ENCODE results near the gene PDE3A.
"Not testable (repeated sequence)": the region's sequence is repeated elsewhere in the genome, so short reads cannot be mapped to it uniquely, and the experiment has no call there.

PDE3A gene

GRCh38 chr12:20375560-20375959 lies 7.2 kb downstream of the PDE3A start:
- DNase-seq = no peak

- DNase-seq = no peak
Observed at GRCh38 chr12:20376984-20377383, 8.6 kb downstream of the PDE3A start.

DNA sequence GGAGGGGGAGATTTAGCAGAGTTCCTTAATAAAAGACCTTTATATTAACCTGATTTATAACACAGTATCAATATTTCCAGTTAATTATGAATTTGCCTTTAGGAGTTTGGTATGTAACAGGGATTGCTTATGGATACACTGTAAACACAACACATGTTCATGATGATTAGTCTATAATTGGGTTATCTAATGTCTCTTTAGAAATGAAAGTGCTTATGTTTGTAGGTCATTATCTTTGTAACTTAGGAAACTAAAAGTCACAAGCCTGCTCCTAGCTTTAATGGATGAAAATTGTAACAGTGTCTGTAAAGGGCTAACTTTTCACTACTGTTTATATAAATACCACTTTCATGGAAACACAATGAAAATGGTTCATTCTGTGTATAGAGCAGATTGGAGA lies 9.4 kb downstream of the PDE3A start:
- no peak for DNase-seq

GRCh38 chr12:20382117-20382516 lies 13.8 kb downstream of the PDE3A start:
- DNase-seq = no peak

DNA sequence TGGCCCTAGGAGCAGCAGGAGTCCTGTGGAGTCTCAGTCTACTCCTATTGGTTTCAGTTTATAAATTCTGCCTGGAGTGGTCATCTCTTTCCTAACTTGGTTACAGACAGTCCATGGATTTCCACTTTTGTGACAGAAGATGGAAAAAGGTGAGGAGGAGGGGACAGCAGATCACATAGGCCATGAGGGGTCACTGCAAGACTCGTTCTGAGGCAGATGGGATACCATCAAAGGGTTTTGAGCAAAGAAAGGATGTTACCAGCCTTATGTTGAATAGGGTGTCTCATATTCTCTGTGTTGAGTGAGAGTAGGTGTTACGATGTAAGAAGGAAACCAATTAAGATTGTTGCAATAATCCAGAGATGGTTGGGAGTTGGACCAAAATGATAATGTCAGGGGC lies 15.3 kb downstream of the PDE3A start:
- DNase-seq = no peak

- DNase-seq = not testable (repeated sequence)
Observed at GRCh38 chr12:20384836-20385235, 16.5 kb downstream of the PDE3A start.

- DNase-seq = no peak
Observed at GRCh38 chr12:20390846-20391245, 22.5 kb downstream of the PDE3A start.

DNA sequence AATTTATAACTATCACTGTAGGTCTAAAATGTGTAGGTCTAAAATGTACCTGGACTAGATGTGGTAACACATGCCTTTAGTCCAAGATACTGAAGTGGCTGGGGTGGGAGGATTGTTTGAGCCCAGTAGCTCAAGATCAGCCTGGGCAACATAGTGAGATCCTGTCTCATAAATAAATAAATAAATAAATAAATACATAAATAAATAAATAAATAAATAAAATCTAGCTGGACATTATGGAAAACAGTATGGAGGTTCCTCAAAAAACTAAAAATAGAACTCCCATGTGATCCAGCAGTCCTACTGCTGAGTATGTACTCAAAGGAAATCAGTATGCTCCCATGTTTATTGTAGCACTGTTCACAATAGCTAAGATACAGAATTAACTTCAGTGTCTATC lies 24.0 kb downstream of the PDE3A start:
- no peak for DNase-seq

GRCh38 chr12:20393707-20394106 lies 25.4 kb downstream of the PDE3A start:
- no peak for DNase-seq

- DNase-seq = no peak
Observed at GRCh38 chr12:20395791-20396550, 27.6 kb downstream of the PDE3A start.

GRCh38 chr12:20398686-20399085 lies 30.3 kb downstream of the PDE3A start:
- DNase-seq = no peak

- DNase-seq = no peak
Observed at GRCh38 chr12:20400003-20400402, 31.7 kb downstream of the PDE3A start.

- DNase-seq = no peak
Observed at GRCh38 chr12:20403230-20403629, 34.9 kb downstream of the PDE3A start.

- DNase-seq = no peak
Observed at GRCh38 chr12:20404576-20405346, 36.4 kb downstream of the PDE3A start.

- no peak for DNase-seq
Observed at GRCh38 chr12:20409607-20410377, 41.5 kb downstream of the PDE3A start.

DNA sequence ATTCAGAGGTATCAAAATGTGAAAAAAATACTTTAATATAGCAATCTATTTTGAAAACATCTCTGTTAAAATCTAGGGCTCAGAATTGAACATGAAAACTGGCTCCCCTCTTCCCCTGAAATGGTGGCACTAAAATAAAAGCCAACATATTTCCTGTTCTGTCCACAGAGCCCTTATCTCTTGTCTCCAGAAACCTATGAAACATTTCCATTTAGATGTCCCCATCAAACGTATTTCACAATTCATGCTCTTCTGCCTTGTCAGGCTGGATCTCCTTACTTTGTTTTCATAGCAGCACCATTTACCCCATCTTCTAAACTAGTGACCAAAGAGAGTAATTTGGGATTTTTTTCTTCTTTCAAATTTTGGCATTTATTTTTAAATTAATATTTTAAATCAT lies 42.4 kb downstream of the PDE3A start:
- no peak for DNase-seq

DNA sequence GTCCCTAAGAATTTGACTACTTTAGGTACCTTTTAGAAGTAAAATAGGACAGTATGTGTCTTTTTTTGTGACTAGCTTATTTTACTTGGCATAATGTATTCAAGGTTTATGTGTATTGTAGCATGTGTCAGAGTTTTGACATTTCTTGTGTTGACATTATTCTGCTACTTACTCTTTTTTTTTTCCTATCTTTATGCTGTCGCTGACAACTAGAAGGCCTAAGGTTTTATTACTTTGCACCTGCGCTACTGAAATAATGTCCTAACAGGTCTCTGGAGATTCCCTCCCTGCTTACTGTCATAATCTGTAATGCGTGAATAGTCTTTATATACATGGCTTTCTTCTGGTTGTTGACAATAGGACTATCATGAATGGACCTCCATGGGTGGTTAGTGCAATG lies 43.0 kb downstream of the PDE3A start:
- no peak for DNase-seq

DNA sequence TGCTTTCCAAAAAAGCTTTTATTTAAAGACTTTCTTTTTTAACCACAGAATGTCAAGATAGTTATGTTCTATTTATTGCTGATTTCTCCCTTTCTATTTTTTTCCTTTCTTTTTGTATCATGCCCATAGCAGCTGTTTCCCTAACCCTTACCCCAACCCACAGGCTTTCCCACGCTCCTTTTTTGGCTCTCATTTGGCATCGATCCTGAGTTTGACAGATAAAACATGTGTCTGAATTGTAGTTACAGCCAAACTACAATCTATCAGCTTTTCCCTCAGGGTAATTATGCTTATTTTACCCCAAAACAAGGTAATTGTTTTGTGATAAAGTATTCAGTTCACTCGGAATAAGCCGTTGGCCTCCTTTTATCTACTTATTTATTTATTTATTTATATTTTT lies 46.7 kb downstream of the PDE3A start:
- DNase-seq = no peak

DNA sequence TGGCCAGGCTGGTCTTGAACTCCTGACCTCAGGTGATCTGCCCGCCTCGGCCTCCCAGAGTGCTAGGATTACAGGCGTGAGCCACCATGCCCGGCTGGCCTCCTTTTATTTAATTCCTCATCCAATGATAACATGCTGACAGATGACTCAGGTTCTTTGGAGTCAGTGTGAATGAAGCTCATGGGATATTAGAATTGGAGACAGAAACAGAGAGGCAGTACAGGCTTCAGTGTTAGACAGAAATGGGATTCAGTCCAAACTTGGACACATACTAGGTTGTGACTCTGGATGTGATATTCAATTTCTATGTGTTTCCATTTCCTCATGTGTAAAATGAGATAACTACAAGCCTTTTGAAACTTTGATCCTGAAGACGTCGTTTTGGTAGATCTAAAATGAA lies 47.3 kb downstream of the PDE3A start:
- no peak for DNase-seq

GRCh38 chr12:20420557-20420956 lies 52.2 kb downstream of the PDE3A start:
- DNase-seq = no peak

GRCh38 chr12:20421421-20421820 lies 53.1 kb downstream of the PDE3A start:
- DNase-seq = no peak

DNA sequence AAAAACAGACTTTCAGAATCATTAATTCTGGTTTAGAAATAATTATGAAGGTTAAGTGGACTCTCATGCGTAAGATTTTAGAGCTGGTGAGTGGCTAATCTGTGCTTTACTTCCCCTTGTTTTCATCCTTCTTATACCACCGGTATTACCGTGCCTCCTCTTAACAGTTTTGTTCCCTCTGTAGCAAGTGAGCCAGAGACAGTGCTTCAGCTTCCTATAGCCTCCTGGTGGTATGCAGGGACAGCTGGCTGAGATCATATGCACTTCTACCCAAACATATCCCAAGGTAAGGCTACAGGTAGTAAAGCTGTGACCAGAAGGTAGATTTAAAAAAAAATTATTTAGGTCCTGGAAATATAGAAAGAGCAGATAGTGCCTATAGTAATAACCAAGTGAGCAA lies 55.2 kb downstream of the PDE3A start:
- no peak for DNase-seq

- DNase-seq = no peak
Observed at GRCh38 chr12:20424841-20425240, 56.5 kb downstream of the PDE3A start.

- no peak for DNase-seq
Observed at GRCh38 chr12:20426191-20426590, 57.9 kb downstream of the PDE3A start.

All from amniotic stem cell (primary cell).